ENCODE measurements around the gene ACOX3.

GRCh38 chr4:8323947-8324555 is 116.5 kb downstream of the ACOX3 start:
- TF ChIP-seq POLR2AphosphoS5 (IDR thresholded peaks at IDR 0.05; ENCODE audit: low read depth, low read length), result no peak
- no peak for TF ChIP-seq POLR2A (IDR thresholded peaks at IDR 0.05; ENCODE audit: low read depth, low read length)
